ENCODE measurements around the gene FAM32A.

- TF ChIP-seq CTCF (conservative IDR thresholded peaks at IDR 0.05 in 1 of 2, IDR thresholded peaks at IDR 0.05 in 1 of 2; ENCODE audit: low read depth in 1 of 2, low read length in 2 of 2) (peak; percentile 32 to 50), EZH2 (IDR thresholded peaks at IDR 0.05; ENCODE audit: low read length, missing control alignments) (no peak)
Observed at GRCh38 chr19:16185768-16186123, 536 bp downstream of the FAM32A start.
